Small intestine (tissue), 7 donors: ENCODE results near the gene LAT. TPM values are rescaled to one million over a fixed set of nuclear protein-coding genes. Genes with fewer than 3 reads are reported as not detected.

ENCODE experiments used
- DNase-seq, 2 donors: peaks; one replicate each; pipeline versions ENCODE4 v3.0.0 to v3.0.0-alpha.2; 2013
- FAIRE-seq: peaks from 2 replicates; lab custom pipeline; 2012; peaks lifted over from hg19 to GRCh38; lab: Jason Lieb, UNC
- H3K27ac ChIP-seq, 3 donors: one replicate each; pipeline ENCODE4 v1.5.1; 2013; ENCODE audit warnings: low read length in 2 of 3, mild to moderate bottlenecking in 2 of 3, control low read depth in 1 of 3, inconsistent platforms in 1 of 3, low read depth in 1 of 3, moderate library complexity in 1 of 3
- H3K27me3 ChIP-seq, 3 donors: one replicate each; pipeline ENCODE4 v1.6.1; 2013; ENCODE audit warnings: low read length in 3 of 3, inconsistent platforms in 1 of 3; ENCODE audit not compliant: control insufficient read depth in 3 of 3, insufficient read depth in 3 of 3
- H3K36me3 ChIP-seq, 3 donors: one replicate each; pipeline ENCODE4 v1.6.1; 2013; ENCODE audit warnings: low read length in 3 of 3, inconsistent platforms in 1 of 3, low read depth in 1 of 3, mild to moderate bottlenecking in 1 of 3, moderate library complexity in 1 of 3; ENCODE audit not compliant: control insufficient read depth in 3 of 3, insufficient read depth in 2 of 3
- H3K4me1 ChIP-seq, 3 donors: one replicate each; pipeline ENCODE4 v1.6.1; 2013; ENCODE audit warnings: low read length in 2 of 3, inconsistent platforms in 1 of 3, low read depth in 1 of 3, mild to moderate bottlenecking in 1 of 3, moderate library complexity in 1 of 3; ENCODE audit not compliant: control insufficient read depth in 3 of 3, insufficient read depth in 2 of 3
- H3K4me3 ChIP-seq, 3 donors: one replicate each; pipeline ENCODE4 v1.5.1; 2013; ENCODE audit warnings: low read length in 3 of 3, control low read depth in 1 of 3, inconsistent platforms in 1 of 3, low read depth in 1 of 3, mild to moderate bottlenecking in 1 of 3, moderate library complexity in 1 of 3
- H3K9me3 ChIP-seq, 2 donors: one replicate each; pipeline ENCODE4 v1.6.1; 2013; ENCODE audit warnings: low read depth in 1 of 2, low read length in 1 of 2; ENCODE audit not compliant: control insufficient read depth in 2 of 2, insufficient read depth in 1 of 2
- WGBS, 3 donors: extraction: QIAGEN DNeasy Blood & Tissue Kit; methylation state at CpG; one replicate each; pipeline ENCODE4 v1.1.7; 2013; 5-methylcytosine and 5-hydroxymethylcytosine counted together
- polyA plus RNA-seq, 4 donors: library from polyadenylated mRNA; stranded (reverse) in 3 of 4; unstranded in 1 of 4; fragments of 200-250 nt in 3 of 4; fragments of 120-200 nt in 1 of 4; gene quantifications; one replicate each; pipeline versions ENCODE4 v1.2.1 to v1.2.3, GENCODE V29; 2013
- donor health status: healthy with polysubstance abuse.
- donor health status: control.
- donor health status: control.
- donor health status: Bipolar disorder and iron deficiency.
- donor health status: healthy.

The LAT gene
- polyA plus RNA-seq, 4 donors, result 7.5 to 19.2 (median 12.1) TPM

DNA sequence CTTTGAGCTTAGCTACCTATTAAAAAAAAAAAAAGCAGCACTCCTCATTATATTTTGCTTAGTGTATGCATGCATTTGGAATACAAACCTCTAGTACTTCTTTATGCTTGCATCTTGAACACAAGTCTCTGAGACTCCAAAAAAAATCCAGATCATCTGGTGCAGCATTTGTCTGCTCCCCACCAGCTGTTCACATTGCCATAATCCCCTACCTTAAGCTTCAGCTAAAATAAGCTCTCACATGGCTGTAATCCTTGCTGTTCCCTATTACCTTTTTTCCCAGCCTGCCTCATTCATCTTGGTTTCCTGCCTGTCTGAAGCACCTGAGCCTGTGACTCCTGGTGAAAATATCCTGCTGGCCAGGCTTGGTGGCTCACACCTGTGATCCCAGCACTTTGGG, 41.6 kb upstream of the LAT start:
- Histone ChIP-seq H3K36me3 (no peaks in the 10 kb centered on the region), H3K4me3 (no peak overlapping the region), H3K27me3 (no peaks in the 10 kb centered on the region), H3K4me1 (peaks cover 0 to 3% (median 0%) of the 10 kb centered on the region in 3 donors), H3K9me3 (no peaks in the 10 kb centered on the region), H3K27ac (no peak overlapping the region)
- DNase-seq (no peak), FAIRE-seq (no peak)

DNA sequence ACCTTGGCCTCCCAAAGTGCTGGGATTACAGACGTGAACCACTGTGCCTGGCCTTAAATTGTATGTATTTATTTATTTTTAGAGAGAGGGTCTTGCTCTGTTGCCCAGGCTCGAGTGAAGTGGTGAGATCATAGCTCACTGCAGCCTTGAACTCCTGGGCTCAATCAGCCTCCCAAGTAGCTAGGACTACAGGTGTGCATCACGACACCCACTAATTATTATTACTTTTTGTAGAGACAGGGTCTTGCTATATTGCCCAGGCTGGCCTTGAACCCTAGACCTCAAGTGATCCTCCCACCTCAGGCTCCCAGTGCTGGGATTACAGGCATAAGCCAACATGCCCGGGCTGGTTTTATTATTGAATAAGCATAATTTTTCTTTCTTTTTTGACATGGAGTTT, 38.2 kb upstream of the LAT start:
- WGBS, 3 donors, result 57 to 74% (median 69%) methylated on average over 4 of the region's 4 CpGs
- no peak for DNase-seq

DNA sequence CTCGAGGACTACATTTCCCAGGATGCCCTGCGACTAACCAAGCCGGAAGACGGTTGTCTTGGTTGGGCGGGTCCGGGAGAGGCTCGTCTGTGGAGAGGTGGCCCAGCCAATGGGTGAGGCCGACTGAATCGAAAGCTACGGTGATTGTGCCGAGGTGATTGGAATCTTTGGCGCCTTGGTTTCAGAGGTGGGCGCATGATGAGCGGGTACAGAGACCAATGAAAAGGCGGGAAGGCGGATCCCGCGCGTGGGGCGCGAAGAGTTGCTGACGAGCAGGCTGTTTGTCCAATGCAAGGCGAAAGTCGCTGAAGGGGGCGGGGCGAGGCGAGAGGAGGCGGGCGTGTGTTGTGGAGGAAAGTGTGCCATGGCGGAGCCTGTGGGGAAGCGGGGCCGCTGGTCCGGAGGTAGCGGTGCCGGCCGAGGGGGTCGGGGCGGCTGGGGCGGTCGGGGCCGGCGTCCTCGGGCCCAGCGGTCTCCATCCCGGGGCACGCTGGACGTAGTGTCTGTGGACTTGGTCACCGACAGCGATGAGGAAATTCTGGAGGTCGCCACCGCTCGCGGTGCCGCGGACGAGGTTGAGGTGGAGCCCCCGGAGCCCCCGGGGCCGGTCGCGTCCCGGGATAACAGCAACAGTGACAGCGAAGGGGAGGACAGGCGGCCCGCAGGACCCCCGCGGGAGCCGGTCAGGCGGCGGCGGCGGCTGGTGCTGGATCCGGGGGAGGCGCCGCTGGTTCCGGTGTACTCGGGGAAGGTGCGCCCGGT, 34.0 kb upstream of the LAT start, which contains the start of gene NFATC2IP:
Gene NFATC2IP, plus strand, starts transcription at position 290 of the 762 bp plus-strand sequence. Its CDS starts 75 bp downstream, at position 365.
- Histone ChIP-seq H3K36me3 (peaks cover 0 to 30% (median 8%) of the 10 kb centered on the region in 3 donors), H3K4me1 (peaks cover 0 to 10% (median 9%) of the 10 kb centered on the region in 3 donors), H3K4me3 (peak within 1 kb of the TSS; percentile 75 to 99 (median 96)), H3K27ac (peak within 1 kb of the TSS; percentile 71 to 89 (median 76)), H3K9me3 (no peaks in the 10 kb centered on the region), H3K27me3 (no peaks in the 10 kb centered on the region)
- 0 to 1% (median 1%) methylated on average over 42 to 79 of the region's 79 CpGs for WGBS, 3 donors
- FAIRE-seq, result no peak
- DNase-seq, result peak; percentile 100

More for the DNA sequence above, 38.2 kb upstream of the LAT start:
- Histone ChIP-seq H3K27ac (no peak overlapping the region), H3K27me3 (no peaks in the 10 kb centered on the region), H3K4me3 (no peak overlapping the region), H3K36me3 (no peaks in the 10 kb centered on the region), H3K9me3 (no peaks in the 10 kb centered on the region), H3K4me1 (peaks cover 0 to 9% (median 3%) of the 10 kb centered on the region in 3 donors)
- FAIRE-seq, result no peak

DNA sequence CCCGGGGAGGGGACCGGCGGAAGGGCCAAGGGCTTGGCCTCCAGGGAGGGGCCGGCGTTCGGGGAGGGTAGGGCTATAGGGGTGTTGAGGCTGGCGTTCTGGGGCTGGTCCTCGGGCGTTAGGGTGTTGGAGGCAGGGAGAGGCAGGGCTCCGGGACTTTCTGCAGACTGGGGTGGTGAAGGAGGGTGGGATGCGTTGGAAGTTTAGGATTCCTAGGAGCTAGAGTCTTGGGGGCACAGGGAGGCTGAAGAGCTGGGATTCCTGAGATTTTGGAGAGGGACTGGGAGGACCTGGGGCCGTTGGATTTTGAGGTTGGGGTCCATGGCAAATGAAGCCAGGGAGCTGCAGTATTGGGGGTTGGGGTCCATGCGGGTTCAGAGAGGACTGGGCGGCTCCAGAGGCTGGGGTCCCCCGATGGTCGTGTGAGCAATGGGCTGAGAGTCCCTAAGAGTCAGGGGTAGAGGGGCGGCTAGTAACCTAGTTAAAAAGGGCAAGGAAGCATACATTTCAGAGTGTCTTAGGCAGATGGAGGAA, 33.4 kb upstream of the LAT start:
- Histone ChIP-seq H3K4me3 (peak overlapping the region; percentile 75 to 99 (median 96)), H3K4me1 (peaks cover 0 to 10% (median 9%) of the 10 kb centered on the region in 3 donors), H3K27ac (peak overlapping the region in 2 of 3 donors; percentile 71 to 89), H3K36me3 (peaks cover 0 to 37% (median 8%) of the 10 kb centered on the region in 3 donors), H3K9me3 (no peaks in the 10 kb centered on the region), H3K27me3 (no peaks in the 10 kb centered on the region)
- FAIRE-seq, result no peak
- 0 to 2% (median 2%) methylated on average over 17 of the region's 17 CpGs for WGBS, 3 donors
- DNase-seq, result peak in 1 of 2 donors; percentile 65

DNA sequence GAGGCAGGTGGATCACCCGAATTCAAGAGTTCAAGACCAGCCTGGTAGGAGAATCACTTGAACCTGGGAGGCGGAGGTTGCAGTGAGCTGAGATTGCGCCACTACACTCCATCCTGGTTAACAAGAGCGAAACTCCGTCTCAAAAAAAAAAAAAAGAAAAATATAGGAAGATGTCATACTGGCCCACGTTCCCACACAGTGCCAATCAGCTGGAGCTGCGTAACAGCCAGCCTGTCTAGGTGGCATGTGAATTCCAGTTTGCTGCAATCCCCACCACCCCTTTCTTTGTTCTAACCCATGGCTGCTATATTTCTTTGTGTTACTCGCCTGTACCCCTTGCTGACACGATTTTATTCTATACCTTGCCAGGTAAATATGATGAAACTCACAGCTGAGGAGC, 26.6 kb upstream of the LAT start:
- no peaks in the 10 kb centered on the region for H3K4me1 ChIP-seq
- no peak overlapping the region for H3K4me3 ChIP-seq
- H3K9me3 ChIP-seq, result no peaks in the 10 kb centered on the region
- WGBS, 3 donors, result 93 to 97% (median 95%) methylated on average over 9 of the region's 9 CpGs
- H3K36me3 ChIP-seq, result peaks cover 10 to 80% (median 21%) of the 10 kb centered on the region in 3 donors
- no peak overlapping the region for H3K27ac ChIP-seq
- FAIRE-seq, result no peak
- H3K27me3 ChIP-seq, result no peaks in the 10 kb centered on the region
- DNase-seq, result no peak

DNA sequence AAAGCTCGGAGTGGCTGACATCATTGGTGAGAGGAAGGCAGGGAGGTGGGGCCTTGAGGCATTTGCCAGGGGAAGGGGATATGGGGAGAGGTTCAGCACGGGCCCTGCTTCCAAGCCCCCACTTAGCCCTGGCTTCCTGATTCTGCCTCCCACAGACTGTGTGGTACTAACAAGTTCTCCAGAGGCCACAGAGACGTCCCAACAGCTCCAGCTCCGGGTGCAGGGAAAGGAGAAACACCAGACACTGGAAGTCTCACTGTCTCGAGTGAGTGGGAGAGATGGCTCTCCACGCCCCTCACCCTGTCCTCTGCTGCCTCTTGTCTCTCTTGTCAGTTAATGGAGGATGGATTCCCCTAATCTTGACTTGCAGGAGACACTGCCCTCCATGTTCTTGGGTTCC, 26.0 kb upstream of the LAT start:
- FAIRE-seq, result no peak
- 90 to 92% (median 91%) methylated on average over 6 of the region's 6 CpGs for WGBS, 3 donors

DNA sequence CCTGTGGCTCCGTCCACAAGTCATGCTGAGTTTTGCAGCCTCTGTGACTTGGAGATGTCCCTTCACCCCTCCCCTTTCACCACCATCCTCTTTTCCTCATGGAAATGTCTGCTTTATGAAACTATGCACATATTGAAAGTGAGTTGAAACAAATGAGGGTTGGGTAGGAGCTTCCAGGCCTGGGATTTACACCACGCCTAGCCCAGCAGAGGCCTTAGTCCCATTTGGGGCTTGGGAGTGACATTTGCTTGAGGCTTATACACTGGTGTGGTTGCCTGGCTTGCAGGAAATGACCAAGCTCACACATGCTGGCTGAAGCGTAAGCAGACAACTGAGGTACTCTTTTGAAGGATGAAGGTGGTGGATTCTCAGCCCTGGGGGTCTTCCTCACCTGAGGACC, 20.8 kb upstream of the LAT start:
- Histone ChIP-seq H3K4me1 (no peaks in the 10 kb centered on the region), H3K27ac (no peak overlapping the region), H3K9me3 (no peaks in the 10 kb centered on the region), H3K4me3 (no peak overlapping the region), H3K36me3 (peaks cover 12 to 51% (median 17%) of the 10 kb centered on the region in 3 donors), H3K27me3 (no peaks in the 10 kb centered on the region)
- 75 to 93% (median 93%) methylated on average over 3 of the region's 3 CpGs for WGBS, 3 donors
- DNase-seq, result no peak
- FAIRE-seq, result no peak

More for the DNA sequence above, 26.0 kb upstream of the LAT start:
- peaks cover 14 to 82% (median 19%) of the 10 kb centered on the region in 3 donors for H3K36me3 ChIP-seq
- no peak overlapping the region for H3K4me3 ChIP-seq
- no peaks in the 10 kb centered on the region for H3K27me3 ChIP-seq
- no peaks in the 10 kb centered on the region for H3K9me3 ChIP-seq
- H3K27ac ChIP-seq, result no peak overlapping the region
- H3K4me1 ChIP-seq, result no peaks in the 10 kb centered on the region
- no peak for DNase-seq

DNA sequence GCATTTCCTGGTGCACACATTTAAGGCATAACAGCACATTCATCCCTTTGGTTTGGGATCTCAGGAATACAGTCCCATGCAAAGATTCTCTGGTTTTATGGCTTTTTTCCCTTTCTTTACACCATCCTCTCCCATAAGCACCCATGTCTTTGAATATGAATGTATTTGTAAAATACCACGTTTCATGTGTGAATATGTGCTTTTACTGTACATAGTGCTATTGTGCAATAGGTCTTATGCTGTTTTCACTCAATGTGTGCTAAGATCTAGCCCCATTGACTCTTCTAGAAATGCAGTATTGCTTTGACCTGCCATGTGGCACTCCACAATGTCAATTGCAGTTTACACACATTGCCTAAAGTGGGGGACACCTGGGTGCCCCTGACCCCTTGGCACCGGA, 20.4 kb upstream of the LAT start:
- no peaks in the 10 kb centered on the region for H3K4me1 ChIP-seq
- H3K27ac ChIP-seq, result no peak overlapping the region
- no peaks in the 10 kb centered on the region for H3K9me3 ChIP-seq
- H3K27me3 ChIP-seq, result no peaks in the 10 kb centered on the region
- FAIRE-seq (no peak), DNase-seq (no peak)
- WGBS, 3 donors, result 92 to 100% (median 93%) methylated on average over 2 of the region's 2 CpGs
- H3K4me3 ChIP-seq, result no peak overlapping the region
- H3K36me3 ChIP-seq, result peaks cover 12 to 49% (median 17%) of the 10 kb centered on the region in 3 donors
